ENCODE measurements around the gene PSTPIP1.

PSTPIP1 gene

DNA sequence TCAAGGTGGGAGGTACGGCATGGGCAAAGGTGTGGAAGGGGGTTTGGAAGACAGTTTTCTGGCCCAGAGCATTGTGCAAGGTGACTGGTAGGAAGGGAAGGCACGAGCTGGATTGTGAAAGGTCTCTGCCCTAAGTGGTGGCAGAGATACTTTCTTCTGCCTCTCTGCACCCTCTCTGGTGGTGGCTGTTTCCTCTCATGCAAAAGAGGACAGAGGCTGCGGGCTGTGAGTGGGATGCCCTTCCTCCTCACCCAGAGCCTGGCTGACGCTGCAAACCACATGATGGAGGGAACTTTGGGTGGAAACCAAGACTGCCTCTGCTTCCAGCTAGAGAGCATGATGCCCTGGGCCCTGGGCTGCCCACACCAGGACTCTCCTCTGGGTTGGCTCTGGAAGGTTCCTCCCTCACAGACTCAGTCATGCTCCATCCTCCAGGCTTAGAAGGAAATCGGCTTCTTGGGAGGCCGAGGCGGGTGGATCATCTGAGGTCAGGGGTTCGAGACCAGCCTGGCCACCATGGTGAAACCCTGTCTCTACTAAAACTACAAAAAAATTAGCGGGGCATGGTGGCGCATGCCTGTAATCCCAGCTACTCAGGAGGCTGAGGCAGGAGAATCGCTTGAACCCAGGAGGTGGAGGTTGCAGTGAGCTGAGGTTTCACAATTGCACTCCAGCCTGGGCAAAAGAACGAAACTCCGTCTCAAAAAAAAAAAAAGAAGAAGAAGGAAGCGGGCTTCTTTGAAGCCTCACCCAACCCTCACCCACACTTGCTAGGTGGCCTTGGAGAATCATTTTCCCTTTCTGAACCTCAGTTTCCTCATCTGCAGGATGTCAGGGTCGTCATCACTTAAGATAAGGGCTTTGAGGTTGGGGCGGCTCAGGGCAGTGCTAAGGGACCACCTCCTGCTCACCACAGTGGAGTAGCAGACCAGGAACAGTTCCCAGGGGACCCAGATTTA is 8.3 kb downstream of the PSTPIP1 start:
- TF ChIP-seq CTCF (conservative IDR thresholded peaks at IDR 0.05; ENCODE audit: low read depth, low read length): no peak
- Histone ChIP-seq H3K27me3 (ENCODE audit: insufficient read depth, low read depth) (no peaks in the 10 kb centered on the region), H3K4me3 (IDR thresholded peaks at IDR 0.05; ENCODE audit: insufficient read depth, low read depth, low read length) (no peak overlapping the region), H2AFZ (ENCODE audit: low read depth) (peak overlapping the region; percentile 1; the same call in 1 of the 2 replicates), H3K79me2 (ENCODE audit: insufficient read depth, low read depth) (no peaks in the 10 kb centered on the region), H3K27ac (no peak overlapping the region; the same call in 1 of the 2 replicates), H3K4me1 (ENCODE audit: low read depth, poor library complexity, severe bottlenecking) (peaks cover 10% of the 10 kb centered on the region), H3K9ac (no peak overlapping the region), H3K4me2 (peak overlapping the region; percentile 11; the same call in 1 of the 2 replicates), H4K20me1 (ENCODE audit: insufficient read depth) (no peaks in the 10 kb centered on the region), H3K36me3 (ENCODE audit: insufficient read depth) (no peaks in the 10 kb centered on the region)

GRCh38 chr15:77004189-77004588 is 9.3 kb downstream of the PSTPIP1 start:
- Histone ChIP-seq H3K36me3 (ENCODE audit: insufficient read depth) (no peaks in the 10 kb centered on the region), H3K4me3 (IDR thresholded peaks at IDR 0.05; ENCODE audit: insufficient read depth, low read depth, low read length) (no peak overlapping the region), H3K4me2 (no peak overlapping the region), H3K79me2 (ENCODE audit: insufficient read depth, low read depth) (no peaks in the 10 kb centered on the region), H2AFZ (ENCODE audit: low read depth) (no peak overlapping the region), H3K4me1 (ENCODE audit: low read depth, poor library complexity, severe bottlenecking) (peaks cover 10% of the 10 kb centered on the region), H3K27me3 (ENCODE audit: insufficient read depth, low read depth) (no peaks in the 10 kb centered on the region), H4K20me1 (ENCODE audit: insufficient read depth) (no peaks in the 10 kb centered on the region), H3K27ac (no peak overlapping the region), H3K9ac (no peak overlapping the region)
- TF ChIP-seq CTCF (conservative IDR thresholded peaks at IDR 0.05; ENCODE audit: low read depth, low read length): no peak

GRCh38 chr15:77009176-77009575 is 14.2 kb downstream of the PSTPIP1 start:
- Histone ChIP-seq H3K9ac (no peak overlapping the region), H3K4me3 (IDR thresholded peaks at IDR 0.05; ENCODE audit: insufficient read depth, low read depth, low read length) (no peak overlapping the region), H4K20me1 (ENCODE audit: insufficient read depth) (no peaks in the 10 kb centered on the region), H3K4me1 (ENCODE audit: low read depth, poor library complexity, severe bottlenecking) (no peaks in the 10 kb centered on the region), H3K27me3 (ENCODE audit: insufficient read depth, low read depth) (no peaks in the 10 kb centered on the region), H2AFZ (ENCODE audit: low read depth) (no peak overlapping the region), H3K36me3 (ENCODE audit: insufficient read depth) (no peaks in the 10 kb centered on the region), H3K4me2 (no peak overlapping the region), H3K79me2 (ENCODE audit: insufficient read depth, low read depth) (no peaks in the 10 kb centered on the region), H3K27ac (no peak overlapping the region)
- TF ChIP-seq CTCF (conservative IDR thresholded peaks at IDR 0.05; ENCODE audit: low read depth, low read length): no peak

DNA sequence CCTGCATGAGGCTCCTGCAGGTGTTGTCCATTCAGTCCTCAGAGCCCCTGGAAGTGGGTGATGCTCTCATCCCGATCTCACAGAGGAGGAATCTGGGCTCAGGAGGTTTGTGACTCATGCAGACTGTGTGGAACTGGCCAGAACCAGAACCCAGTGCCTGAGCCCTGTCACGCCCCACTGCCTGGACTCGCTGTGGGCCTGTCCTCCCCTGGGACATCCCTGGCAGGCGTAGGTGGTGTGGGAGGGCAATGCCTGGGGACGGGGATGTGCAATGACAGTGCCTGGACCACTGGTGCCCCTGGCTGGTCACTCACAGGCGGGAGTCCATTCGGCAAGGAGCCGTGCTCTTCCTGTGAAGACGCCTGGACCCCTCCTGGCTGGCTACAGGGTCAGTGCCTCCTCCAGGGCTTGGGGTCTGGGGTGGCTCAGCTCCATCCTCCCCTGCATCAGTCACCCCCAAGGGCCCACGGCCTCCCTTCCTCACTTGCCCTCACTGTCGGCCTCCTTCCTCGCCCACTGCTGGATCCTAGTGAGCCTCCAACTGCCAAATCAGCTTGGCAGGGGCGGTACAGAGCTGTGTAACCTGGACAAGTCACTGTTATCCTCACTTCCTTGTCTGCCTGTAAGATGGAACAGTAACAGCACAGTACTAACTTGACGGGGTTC is 14.9 kb downstream of the PSTPIP1 start:
- Histone ChIP-seq H3K27me3 (ENCODE audit: insufficient read depth, low read depth) (no peaks in the 10 kb centered on the region), H3K9ac (no peak overlapping the region), H3K4me3 (IDR thresholded peaks at IDR 0.05; ENCODE audit: insufficient read depth, low read depth, low read length) (no peak overlapping the region), H3K4me1 (ENCODE audit: low read depth, poor library complexity, severe bottlenecking) (no peaks in the 10 kb centered on the region), H3K36me3 (ENCODE audit: insufficient read depth) (no peaks in the 10 kb centered on the region), H4K20me1 (ENCODE audit: insufficient read depth) (no peaks in the 10 kb centered on the region), H3K79me2 (ENCODE audit: insufficient read depth, low read depth) (no peaks in the 10 kb centered on the region), H3K4me2 (no peak overlapping the region), H3K27ac (no peak overlapping the region), H2AFZ (ENCODE audit: low read depth) (no peak overlapping the region)
- no peak for TF ChIP-seq CTCF (conservative IDR thresholded peaks at IDR 0.05; ENCODE audit: low read depth, low read length)
